Urothelium cell line (cell line): ENCODE data around the gene PRKD1.
"Not testable (repeated sequence)": the region's sequence is repeated elsewhere in the genome, so short reads cannot be mapped to it uniquely, and the experiment has no call there.

Source experiments
- DNase-seq: peaks from one replicate; pipeline ENCODE4 v3.0.0; 2011; ENCODE audit warnings: low spot score, mixed read lengths
- FAIRE-seq: peaks from 2 replicates; lab custom pipeline; 2011; peaks lifted over from hg19 to GRCh38; lab: Jason Lieb, UNC

Gene PRKD1

GRCh38 chr14:29802211-29802610, 125.4 kb downstream of the PRKD1 start:
- no peak for FAIRE-seq
- DNase-seq, result no peak

GRCh38 chr14:29800961-29801360, 126.7 kb downstream of the PRKD1 start:
- no peak for FAIRE-seq
- DNase-seq, result no peak

- no peak for DNase-seq
- FAIRE-seq, result no peak
Measured at GRCh38 chr14:29799464-29800095, 128.1 kb downstream of the PRKD1 start.

- FAIRE-seq (no peak), DNase-seq (no peak)
Measured at GRCh38 chr14:29798811-29799210, 128.8 kb downstream of the PRKD1 start.

DNA sequence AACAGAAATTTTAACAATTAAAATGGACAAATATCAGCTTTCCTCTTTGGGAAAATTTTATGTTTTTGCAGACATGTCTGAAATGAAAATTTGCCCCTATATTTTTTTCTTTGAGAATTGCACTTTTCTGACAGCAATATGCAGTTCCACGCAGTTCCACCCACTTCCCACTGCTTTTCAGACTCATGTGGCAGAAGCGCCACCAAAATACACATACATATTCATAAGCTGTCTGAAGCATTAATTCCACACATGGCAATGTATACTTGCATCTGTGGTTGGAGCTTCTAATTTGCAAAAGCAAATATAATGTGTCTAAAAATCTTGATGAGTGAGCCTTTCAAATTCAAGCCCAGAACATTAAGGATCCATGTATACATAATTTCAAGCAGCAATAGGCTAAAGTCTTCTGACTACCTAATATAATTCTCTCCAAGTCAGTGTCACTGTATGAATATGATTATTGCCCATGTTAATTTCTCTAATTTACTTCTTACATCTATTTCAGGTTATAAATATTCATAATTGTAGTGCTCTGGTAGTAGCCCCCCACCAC, 129.5 kb downstream of the PRKD1 start:
- DNase-seq, result no peak

GRCh38 chr14:29796853-29797252, 130.8 kb downstream of the PRKD1 start:
- FAIRE-seq, result no peak
- no peak for DNase-seq

More for the DNA sequence above, 129.5 kb downstream of the PRKD1 start:
- FAIRE-seq, result no peak

GRCh38 chr14:29789475-29789874, 138.2 kb downstream of the PRKD1 start:
- DNase-seq, result no peak
- FAIRE-seq, result no peak

DNA sequence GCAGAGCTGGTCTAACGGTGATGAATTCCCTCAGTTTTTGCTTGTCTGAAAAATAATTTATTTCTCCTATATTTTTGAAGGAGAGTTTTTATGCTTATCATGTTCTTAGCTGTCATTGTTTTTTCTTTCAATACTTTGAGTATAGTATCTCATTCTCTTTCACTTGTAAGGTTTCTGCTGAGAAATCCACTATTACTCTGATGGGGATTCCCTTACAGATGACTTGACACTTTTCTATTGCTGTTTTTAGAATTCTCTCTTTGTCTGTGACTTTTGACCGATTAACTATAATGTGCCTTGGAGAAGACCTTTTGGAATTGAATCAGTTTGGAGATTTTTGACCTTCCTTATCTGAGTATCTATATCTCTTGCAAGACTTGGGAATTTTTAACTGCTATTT, 139.6 kb downstream of the PRKD1 start:
- FAIRE-seq (no peak), DNase-seq (no peak)

DNA sequence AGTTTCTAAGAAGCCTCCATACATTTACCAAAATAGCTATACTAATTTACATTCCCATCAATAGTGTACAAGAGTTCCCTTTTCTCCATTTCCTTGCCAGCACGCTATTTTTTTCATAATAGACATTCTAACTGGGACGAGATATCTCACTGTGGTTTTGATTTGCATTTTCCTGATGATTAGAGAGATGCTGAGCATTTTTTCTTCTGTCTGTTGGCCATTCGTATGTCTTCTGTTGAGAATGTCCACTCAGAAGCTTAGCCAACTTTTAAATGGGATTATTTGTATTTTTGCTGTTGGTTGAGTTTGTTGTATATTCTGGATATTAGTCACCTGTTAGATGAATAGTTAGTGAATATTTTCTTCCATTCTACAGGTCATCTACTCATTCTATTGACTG, 144.1 kb downstream of the PRKD1 start:
- FAIRE-seq (no peak), DNase-seq (no peak)

DNA sequence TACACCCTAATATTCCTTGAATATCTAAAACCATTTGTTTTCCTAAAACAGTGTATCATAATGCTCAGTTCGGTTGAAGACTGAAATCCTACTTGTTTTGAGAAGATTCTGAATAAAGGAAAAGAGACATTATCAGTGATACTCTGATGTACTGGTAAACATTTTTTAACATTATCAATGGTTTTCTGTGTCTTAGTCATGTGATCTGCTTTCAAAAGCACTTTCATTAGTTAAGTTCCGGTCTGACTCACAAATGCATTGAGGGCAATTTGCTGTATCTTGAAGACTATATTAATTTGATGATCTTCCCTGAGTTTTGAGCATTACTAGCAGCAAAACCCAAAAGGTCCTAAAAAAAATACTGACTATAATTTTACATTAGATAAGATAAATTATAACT, 145.6 kb downstream of the PRKD1 start:
- no peak for DNase-seq

GRCh38 chr14:29777142-29777541, 150.5 kb downstream of the PRKD1 start:
- not testable (repeated sequence) for DNase-seq, FAIRE-seq

More for the DNA sequence above, 145.6 kb downstream of the PRKD1 start:
- FAIRE-seq, result no peak

DNA sequence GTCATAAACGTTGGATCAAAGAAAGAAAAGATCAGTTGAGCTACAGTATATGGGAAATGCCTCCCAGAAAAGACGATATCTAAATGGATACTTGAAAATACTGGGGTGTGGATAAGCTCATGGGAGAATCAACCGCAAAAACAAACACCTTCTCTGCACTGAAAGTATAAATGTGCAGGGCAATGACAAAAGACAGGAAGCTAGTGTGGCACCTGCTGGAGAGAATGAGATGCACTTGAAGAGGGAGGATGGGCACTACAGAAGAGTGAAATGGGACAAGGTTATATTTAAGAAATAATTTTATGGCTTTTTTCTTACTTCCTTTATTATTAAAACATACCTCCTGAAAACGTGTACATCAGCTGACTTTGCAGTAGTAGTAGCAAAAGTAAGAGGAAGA, 153.7 kb downstream of the PRKD1 start:
- no peak for FAIRE-seq
- no peak for DNase-seq

DNA sequence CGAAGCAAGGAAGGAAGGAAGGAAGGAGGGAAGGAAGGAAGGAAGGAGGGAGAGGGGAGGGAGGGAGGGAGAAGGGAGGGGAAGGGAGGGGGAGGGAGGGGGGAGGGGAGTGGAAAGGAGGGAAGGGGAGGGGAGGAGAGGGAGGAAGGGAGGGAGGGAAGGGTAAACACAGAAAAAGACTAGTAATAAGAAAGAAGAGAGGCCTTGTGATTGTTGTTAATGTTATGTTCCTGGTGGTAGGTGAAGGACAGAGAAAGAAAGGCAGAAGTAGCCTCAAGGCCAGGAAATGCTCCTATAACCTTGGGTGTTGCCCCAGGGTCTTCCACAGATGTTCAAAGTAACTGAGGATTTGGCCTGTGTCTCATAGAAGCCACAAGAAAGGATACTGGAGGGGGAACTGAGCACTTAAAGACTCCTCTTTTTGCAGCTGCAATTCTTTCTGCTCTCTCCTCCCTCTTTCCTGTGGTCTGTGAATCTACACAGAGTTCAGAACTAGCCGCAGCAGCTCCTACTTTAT, 164.2 kb downstream of the PRKD1 start:
- no peak for FAIRE-seq
- DNase-seq, result no peak

DNA sequence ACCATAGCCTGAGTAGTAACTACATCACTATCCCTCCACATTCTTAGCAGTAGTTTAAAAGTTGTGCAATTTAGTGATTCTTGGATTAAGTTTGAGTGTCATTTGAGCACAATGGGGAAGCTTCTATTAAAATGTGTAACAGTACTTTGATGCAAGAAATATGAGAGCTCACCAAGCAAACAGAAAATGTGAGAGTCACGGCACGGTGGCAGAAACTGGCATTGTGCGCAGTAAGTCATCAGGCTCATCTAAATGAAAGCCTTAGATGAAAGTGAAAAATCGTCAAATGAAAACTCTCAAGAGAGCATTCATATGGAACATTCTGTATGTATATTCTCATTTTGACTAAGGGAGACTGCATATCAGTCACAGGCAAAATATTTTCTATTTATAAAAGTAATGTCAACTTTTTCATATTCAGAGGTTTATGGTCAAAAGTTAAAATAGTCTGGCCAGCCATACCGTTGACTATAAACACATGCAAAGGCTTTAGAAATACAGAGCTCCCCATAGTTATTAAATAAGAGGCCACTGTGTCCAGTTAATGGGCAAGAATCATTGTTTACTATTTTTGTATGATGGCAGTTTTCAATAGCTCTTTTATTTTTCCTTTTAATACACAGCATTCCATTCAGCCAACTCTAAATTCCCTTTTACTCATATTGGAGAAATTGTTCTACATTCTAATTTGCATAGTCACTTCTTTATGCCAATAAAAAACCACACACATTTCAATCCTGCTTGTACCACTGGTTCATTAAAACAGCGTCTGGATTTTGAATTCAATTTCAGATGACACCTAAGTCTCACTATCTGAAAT, 167.9 kb downstream of the PRKD1 start:
- FAIRE-seq (no peak), DNase-seq (no peak)

- no peak for FAIRE-seq
- no peak for DNase-seq
Measured at GRCh38 chr14:29757711-29758233, 169.9 kb downstream of the PRKD1 start.

GRCh38 chr14:29757188-29757680, 170.4 kb downstream of the PRKD1 start:
- no peak for DNase-seq
- FAIRE-seq, result no peak

GRCh38 chr14:29756019-29756385, 171.6 kb downstream of the PRKD1 start:
- DNase-seq (no peak), FAIRE-seq (no peak)

- FAIRE-seq (no peak), DNase-seq (no peak)
Measured at GRCh38 chr14:29755311-29756018, 172.2 kb downstream of the PRKD1 start.

DNA sequence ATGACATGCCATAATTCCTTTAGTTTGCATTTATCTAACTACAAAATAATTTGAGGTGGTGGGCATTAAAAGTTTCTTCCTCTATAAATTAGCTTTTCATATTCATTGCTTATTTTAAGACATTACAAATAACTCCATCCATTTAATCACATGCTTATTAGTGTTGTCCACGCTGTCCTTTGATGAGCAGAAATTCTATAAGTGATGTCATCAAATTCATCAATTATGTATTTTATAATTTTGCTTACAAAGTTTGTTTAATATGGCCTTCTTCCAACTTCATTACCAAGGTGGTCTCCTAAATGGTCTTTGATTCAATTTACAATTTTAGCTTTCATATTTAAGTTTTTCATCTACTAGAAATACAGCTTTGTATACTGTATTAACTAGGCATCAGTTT, 173.5 kb downstream of the PRKD1 start:
- FAIRE-seq (no peak), DNase-seq (no peak)

DNA sequence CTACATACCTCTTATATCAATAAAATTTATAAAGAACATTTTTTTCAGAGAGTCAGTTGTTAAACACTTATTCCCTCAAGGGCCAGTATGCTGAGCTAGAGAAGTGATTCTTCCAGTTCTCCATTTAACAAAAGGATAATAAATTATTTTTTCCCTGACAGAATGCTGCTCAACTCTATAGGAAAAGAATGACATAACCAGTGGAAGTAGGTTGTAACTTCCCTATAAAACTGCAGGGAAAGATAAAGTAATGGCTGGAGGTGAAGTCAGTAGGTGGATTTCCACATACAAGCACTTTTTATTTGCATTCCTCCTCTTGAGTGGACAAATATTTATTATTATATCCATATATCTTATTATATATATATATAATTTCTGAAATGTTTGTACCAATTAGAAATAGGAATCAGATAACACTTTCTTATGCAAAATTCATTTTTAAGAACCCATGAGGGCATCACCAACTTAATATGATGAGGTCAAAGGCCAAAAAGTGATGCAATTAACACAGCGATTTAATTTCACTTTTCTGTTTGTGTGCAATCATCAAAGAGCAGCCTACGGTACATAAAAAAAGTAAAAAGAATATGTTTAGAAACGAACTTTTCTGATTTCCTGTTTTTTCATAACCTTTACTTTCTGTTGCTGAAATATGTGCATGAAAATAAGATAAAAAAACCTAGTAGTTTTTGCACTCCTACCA, 175.3 kb downstream of the PRKD1 start:
- DNase-seq, result no peak
- FAIRE-seq, result no peak
